Erythroblast (primary cell): ENCODE data around the gene HIP1.

Source experiments
- GATA1 ChIP-seq: IDR thresholded peaks from 2 replicates; pipeline ENCODE4 v1.6.1; 2011; ENCODE audit warnings: low read depth, mild to moderate bottlenecking, control low read depth, low read length, moderate library complexity
- POLR2A ChIP-seq: IDR thresholded peaks from 2 replicates; pipeline ENCODE4 v1.6.1; 2011; ENCODE audit warnings: mild to moderate bottlenecking, low read length

DNA sequence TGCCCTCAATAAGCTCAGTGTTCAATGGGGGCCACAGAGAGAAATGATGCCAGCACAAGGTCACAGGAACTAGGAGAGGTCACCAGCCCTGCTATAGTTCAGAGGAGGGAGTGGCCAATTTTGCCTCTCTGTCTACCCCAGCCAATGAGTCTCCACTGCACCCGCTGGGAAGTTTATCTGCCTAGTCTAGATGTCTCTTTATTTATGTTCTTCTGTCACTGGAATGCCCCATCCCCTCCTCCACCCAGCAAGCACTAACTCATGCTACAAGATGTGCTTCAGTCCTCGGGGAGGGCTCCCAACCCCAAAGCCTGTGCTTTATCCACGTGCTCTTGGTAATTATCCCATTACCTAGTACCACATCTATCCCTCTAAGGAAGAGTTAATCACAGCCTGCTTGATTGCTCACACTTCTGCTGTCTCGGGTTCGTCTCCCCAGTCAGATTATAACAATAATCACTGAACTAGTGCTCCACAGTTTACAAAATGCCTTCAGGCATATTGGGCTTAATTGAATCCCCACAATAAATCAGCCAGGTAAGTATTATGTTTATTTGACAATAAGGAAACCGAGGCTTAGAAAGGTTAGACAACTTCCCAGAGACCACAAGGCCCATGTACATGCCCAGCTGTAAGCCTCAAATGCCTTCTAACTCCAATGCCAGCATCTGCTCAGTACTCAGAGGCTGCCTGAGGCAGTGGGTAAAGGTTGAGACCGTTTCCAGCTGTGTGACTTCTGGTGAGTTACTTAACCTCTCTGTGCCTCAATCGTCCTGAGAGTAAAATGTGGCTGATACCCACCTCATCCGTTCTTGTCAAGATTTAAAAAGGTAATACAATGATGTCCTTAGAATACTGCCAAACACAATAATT is 3.9 kb downstream of the HIP1 start:
- TF ChIP-seq POLR2A (no peak), GATA1 (no peak)
